SU-DHL-6 (cell line): Measurements from ENCODE around the gene AP5B1.

ENCODE experiments used
- H2AFZ ChIP-seq: fragments of 200-600 bp; sonication (generic); 2 replicates; pipeline ENCODE4 v1.6.1; 2014; ENCODE audit warnings: low read depth, mild to moderate bottlenecking, moderate library complexity, mixed read lengths, antibody characterized with exemption, low read length; ENCODE audit not compliant: severe bottlenecking
- H3F3A ChIP-seq: fragments of 200-600 bp; shearing (Covaris generic); 2 replicates; pipeline ENCODE4 v1.6.0; 2016; ENCODE audit warnings: antibody characterized with exemption, mild to moderate bottlenecking; ENCODE audit not compliant: insufficient read depth
- H3K27ac ChIP-seq: fragments of 200-600 bp; sonication (generic); 2 replicates; pipeline ENCODE4 v1.5.1; 2016; ENCODE audit warnings: low read depth, mild to moderate bottlenecking, low read length, moderate library complexity, mixed read lengths
- H3K27me3 ChIP-seq: fragments of 200-600 bp; sonication (generic), shearing (Covaris generic); 2 replicates; pipeline ENCODE4 v1.6.0; 2014; ENCODE audit warnings: mild to moderate bottlenecking, low read length
- H3K36me3 ChIP-seq: fragments of 200-600 bp; sonication (generic); 2 replicates; pipeline ENCODE4 v1.6.1; 2014; ENCODE audit warnings: mild to moderate bottlenecking, low read length, mixed read lengths
- H3K4me2 ChIP-seq: fragments of 300-600, 200-600 bp; shearing (Covaris generic), sonication (generic); 2 replicates; pipeline ENCODE4 v1.6.0; 2014; ENCODE audit warnings: low read length, low read depth, mild to moderate bottlenecking; ENCODE audit not compliant: poor library complexity, severe bottlenecking
- H3K4me3 ChIP-seq: fragments of 200-600 bp; sonication (generic); 2 replicates; pipeline ENCODE4 v1.5.1; 2014; ENCODE audit warnings: antibody characterized with exemption, low read length, mild to moderate bottlenecking, mixed read lengths; ENCODE audit not compliant: insufficient read depth, poor library complexity, severe bottlenecking
- H3K79me2 ChIP-seq: fragments of 200-600 bp; sonication (generic); 2 replicates; pipeline ENCODE4 v1.6.1; 2014; ENCODE audit warnings: mild to moderate bottlenecking, low read length, moderate library complexity; ENCODE audit not compliant: insufficient read depth
- H3K9ac ChIP-seq: fragments of 200-600 bp; sonication (generic); 2 replicates; pipeline ENCODE4 v1.7.0; 2014; ENCODE audit warnings: mild to moderate bottlenecking, low read length
- H3K9me2 ChIP-seq: fragments of 200-600 bp; sonication (generic); replicated peaks from 2 replicates; pipeline ENCODE4 v1.6.1; 2014; ENCODE audit warnings: low read length; ENCODE audit not compliant: insufficient read depth
- H3K9me3 ChIP-seq: fragments of 200-600 bp; sonication (generic); 2 replicates; pipeline ENCODE4 v1.6.1; 2014; ENCODE audit warnings: low read length, mixed read lengths; ENCODE audit not compliant: insufficient read depth
- H4K20me1 ChIP-seq: fragments of 200-600 bp; sonication (generic); 2 replicates; pipeline ENCODE4 v1.6.1; 2014; ENCODE audit warnings: low read depth, mild to moderate bottlenecking, antibody characterized with exemption, low read length, moderate library complexity, mixed read lengths
- EZH2phosphoT487 ChIP-seq: fragments of 200-600 bp; sonication (generic), shearing (Covaris generic); conservative IDR thresholded peaks from 2 replicates; pipeline ENCODE4 v1.6.1; 2018; ENCODE audit warnings: mild to moderate bottlenecking, antibody characterized with exemption, low read length, moderate library complexity, mixed read lengths
- TF ChIP-seq, protein P1 (sequence below): fragments of 200-600 bp; sonication (generic); IDR thresholded peaks from one replicate; pipeline ENCODE4 v1.5.1; 2017; ENCODE audit warnings: antibody characterized with exemption, mild to moderate bottlenecking, low read length, moderate library complexity; ENCODE audit not compliant: insufficient read depth, poor library complexity, severe bottlenecking

The AP5B1 gene

DNA sequence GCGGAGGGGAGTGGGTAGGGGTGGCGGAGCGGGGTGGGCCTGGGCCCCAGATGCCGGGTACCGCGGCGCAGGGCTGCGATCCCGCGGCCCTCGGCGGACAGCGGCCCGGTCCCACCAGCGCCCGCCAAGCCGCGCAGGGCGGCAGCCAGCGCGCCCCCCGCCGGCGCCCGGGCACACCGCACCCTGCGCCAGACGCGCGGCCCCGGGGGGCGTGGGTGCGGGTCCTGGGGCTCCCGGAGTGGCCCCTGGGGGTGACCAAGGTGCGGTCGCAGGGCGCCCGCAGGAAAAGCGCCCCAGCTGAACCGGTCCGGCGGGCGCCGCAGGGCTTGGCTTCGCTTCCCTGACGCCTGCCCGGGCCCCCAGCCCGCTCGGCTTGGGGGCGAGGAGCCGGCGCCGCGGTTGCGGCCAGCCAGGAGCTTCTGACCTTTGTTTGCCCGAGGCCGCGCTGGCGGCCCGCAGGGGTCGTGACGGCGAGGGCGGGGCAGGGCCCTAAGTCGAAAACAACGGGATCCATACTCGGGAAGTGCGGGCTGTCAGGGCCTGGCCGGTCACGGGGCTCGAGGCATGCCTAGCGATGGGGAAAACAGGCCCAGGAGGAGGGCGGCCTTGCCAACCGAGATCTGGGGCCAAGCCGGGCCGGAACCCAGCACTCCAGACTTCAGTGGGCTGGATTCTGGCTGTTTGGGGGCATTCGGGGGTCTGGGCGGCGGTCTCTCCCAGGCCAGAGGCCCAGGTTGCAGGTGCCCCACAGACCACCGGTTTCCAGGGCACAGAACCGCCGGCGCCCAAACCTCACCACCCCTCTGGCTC is 581 bp upstream of the AP5B1 start:
- peak overlapping the region; percentile 80; the same call in 1 of the 2 replicates for H3K9ac ChIP-seq
- peaks cover 8% of the 10 kb centered on the region; the same call in 1 of the 2 replicates for H3K79me2 ChIP-seq
- no peaks in the 10 kb centered on the region for H3K27me3 ChIP-seq
- H3K27ac ChIP-seq = no peak overlapping the region
- H3K36me3 ChIP-seq = no peaks in the 10 kb centered on the region
- H2AFZ ChIP-seq = no peak overlapping the region
- no peak overlapping the region for H3K4me3 ChIP-seq
- H3K9me2 ChIP-seq = no peaks in the 10 kb centered on the region
- H3K9me3 ChIP-seq = no peaks in the 10 kb centered on the region
- H4K20me1 ChIP-seq = no peaks in the 10 kb centered on the region
- H3K4me2 ChIP-seq = peak overlapping the region; percentile 71
- no peak for TF ChIP-seq EZH2phosphoT487
- TF ChIP-seq, protein P1, sequence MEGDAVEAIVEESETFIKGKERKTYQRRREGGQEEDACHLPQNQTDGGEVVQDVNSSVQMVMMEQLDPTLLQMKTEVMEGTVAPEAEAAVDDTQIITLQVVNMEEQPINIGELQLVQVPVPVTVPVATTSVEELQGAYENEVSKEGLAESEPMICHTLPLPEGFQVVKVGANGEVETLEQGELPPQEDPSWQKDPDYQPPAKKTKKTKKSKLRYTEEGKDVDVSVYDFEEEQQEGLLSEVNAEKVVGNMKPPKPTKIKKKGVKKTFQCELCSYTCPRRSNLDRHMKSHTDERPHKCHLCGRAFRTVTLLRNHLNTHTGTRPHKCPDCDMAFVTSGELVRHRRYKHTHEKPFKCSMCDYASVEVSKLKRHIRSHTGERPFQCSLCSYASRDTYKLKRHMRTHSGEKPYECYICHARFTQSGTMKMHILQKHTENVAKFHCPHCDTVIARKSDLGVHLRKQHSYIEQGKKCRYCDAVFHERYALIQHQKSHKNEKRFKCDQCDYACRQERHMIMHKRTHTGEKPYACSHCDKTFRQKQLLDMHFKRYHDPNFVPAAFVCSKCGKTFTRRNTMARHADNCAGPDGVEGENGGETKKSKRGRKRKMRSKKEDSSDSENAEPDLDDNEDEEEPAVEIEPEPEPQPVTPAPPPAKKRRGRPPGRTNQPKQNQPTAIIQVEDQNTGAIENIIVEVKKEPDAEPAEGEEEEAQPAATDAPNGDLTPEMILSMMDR = no peak
- H3F3A ChIP-seq = no peaks in the 10 kb centered on the region

DNA sequence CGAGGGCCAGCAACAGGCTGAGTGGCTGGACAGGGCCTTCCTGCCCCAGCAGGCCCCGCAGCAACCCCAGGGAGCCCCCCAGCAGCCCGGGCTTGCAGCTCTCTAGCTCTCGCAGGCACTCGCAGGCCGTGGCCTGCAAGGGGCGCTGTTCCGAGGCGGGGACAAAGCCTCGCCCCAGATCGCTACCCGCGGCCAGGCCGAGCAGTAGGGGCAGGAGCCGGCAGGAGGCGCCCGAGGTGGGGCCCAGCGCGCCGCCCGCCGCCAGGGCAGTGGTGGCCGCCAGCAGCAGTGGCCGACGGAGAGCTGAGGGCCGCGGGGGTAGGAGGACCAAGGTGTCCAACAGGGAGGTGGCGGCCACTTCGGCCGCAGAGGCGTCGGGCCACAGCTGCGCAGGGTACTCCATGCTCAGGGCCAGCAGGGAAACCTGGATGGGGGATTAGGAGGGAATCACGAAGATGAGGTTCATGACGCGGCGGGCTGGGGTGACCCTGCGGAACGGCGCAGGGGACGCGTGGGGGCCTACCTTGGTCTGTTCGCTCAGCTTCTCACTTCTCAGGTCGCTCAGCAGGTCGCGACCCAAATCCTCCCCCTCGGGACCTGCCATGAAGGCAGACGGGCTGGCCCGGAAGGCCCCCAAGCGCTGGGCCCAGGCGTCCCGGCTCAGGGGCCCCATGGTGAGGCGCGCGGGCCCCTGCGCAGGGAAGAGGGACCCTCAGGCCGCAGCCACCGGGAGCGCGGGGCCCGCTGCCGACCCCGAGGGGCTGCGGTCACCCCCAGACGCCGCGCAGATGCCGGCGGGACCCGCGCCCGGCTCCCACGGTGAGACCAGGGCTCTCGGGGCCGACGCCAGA is 632 bp downstream of the AP5B1 start:
- H3K27me3 ChIP-seq = no peaks in the 10 kb centered on the region
- no peak for TF ChIP-seq EZH2phosphoT487
- TF ChIP-seq, protein P1 = peak; percentile 99
- peak overlapping the region; percentile 62 for H3K4me3 ChIP-seq
- no peaks in the 10 kb centered on the region for H4K20me1 ChIP-seq
- H3K79me2 ChIP-seq = peaks cover 8% of the 10 kb centered on the region; the same call in 1 of the 2 replicates
- H3K27ac ChIP-seq = peak overlapping the region; percentile 43
- H2AFZ ChIP-seq = peak overlapping the region; percentile 27
- H3K9me2 ChIP-seq = no peaks in the 10 kb centered on the region
- no peaks in the 10 kb centered on the region for H3F3A ChIP-seq
- H3K4me2 ChIP-seq = peak overlapping the region; percentile 71
- no peaks in the 10 kb centered on the region for H3K36me3 ChIP-seq
- no peaks in the 10 kb centered on the region for H3K9me3 ChIP-seq
- H3K9ac ChIP-seq = peak overlapping the region; percentile 80

DNA sequence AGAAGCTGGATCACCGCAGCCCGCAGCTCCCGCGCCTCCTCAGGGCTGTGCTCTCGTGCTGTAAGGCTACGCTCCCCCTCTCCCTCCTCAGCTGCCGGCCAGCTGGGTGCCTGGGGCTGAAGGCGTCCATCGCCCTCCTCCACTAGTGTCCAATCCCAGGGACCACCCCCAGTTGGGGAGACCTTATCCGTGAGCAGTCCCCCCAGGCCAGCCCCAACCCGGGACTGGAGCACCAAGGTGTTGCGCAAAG is 1.2 kb downstream of the AP5B1 start:
- TF ChIP-seq, protein P1 = no peak
- no peak for TF ChIP-seq EZH2phosphoT487
- H3K9me2 ChIP-seq = no peaks in the 10 kb centered on the region
- H3F3A ChIP-seq = no peaks in the 10 kb centered on the region
- H4K20me1 ChIP-seq = no peaks in the 10 kb centered on the region
- no peak overlapping the region for H2AFZ ChIP-seq
- H3K79me2 ChIP-seq = peaks cover 8% of the 10 kb centered on the region; the same call in 1 of the 2 replicates
- H3K4me2 ChIP-seq = peak overlapping the region; percentile 71
- no peaks in the 10 kb centered on the region for H3K27me3 ChIP-seq
- no peaks in the 10 kb centered on the region for H3K9me3 ChIP-seq
- no peak overlapping the region for H3K27ac ChIP-seq
- peak overlapping the region; percentile 62 for H3K4me3 ChIP-seq
- no peaks in the 10 kb centered on the region for H3K36me3 ChIP-seq
- peak overlapping the region; percentile 80 for H3K9ac ChIP-seq
